Anterior cingulate cortex (tissue), 58 donors: Measurements from ENCODE around the gene ADRA2B.
"Not testable (repeated sequence)": the region's sequence is repeated elsewhere in the genome, so short reads cannot be mapped to it uniquely, and the experiment has no call there.

Source experiments
- DNase-seq, 58 donors: peaks; one replicate each; lab custom pipeline; 2025; lab: John Stamatoyannopoulos, UW

ADRA2B gene

GRCh38 chr2:96150791-96151594, 34.6 kb upstream of the ADRA2B start:
- no peak for DNase-seq

- no peak for DNase-seq
Observed at GRCh38 chr2:96150007-96150640, 33.8 kb upstream of the ADRA2B start.

- DNase-seq = peak in 29 of 58 donors; percentile 12 to 77 (median 35)
Observed at GRCh38 chr2:96148410-96149217, 32.2 kb upstream of the ADRA2B start.

GRCh38 chr2:96147593-96148201, 31.3 kb upstream of the ADRA2B start:
- no peak for DNase-seq

GRCh38 chr2:96146881-96147592, 30.7 kb upstream of the ADRA2B start:
- no peak for DNase-seq

- peak in 21 of 58 donors; percentile 14 to 57 (median 32) for DNase-seq
Observed at GRCh38 chr2:96146153-96146880, 29.9 kb upstream of the ADRA2B start.

GRCh38 chr2:96145848-96146152, 29.4 kb upstream of the ADRA2B start:
- DNase-seq = peak in 1 of 58 donors; percentile 41

GRCh38 chr2:96145036-96145847, 28.9 kb upstream of the ADRA2B start, which contains the start of gene DUSP2:
DUSP2 (minus strand) TSS chr2:96145440; CDS start chr2:96145354, 86 bp downstream.
- peak in 47 of 58 donors; percentile 28 to 82 (median 60) for DNase-seq

GRCh38 chr2:96144481-96145035, 28.2 kb upstream of the ADRA2B start:
- DNase-seq = peak in 4 of 58 donors; percentile 19 to 58 (median 28)

- DNase-seq = peak in 13 of 58 donors; percentile 4 to 59 (median 18)
Observed at GRCh38 chr2:96143848-96144480, 27.6 kb upstream of the ADRA2B start.

GRCh38 chr2:96143231-96143847, 27.0 kb upstream of the ADRA2B start:
- DNase-seq = no peak

- DNase-seq = no peak
Observed at GRCh38 chr2:96142217-96143113, 26.1 kb upstream of the ADRA2B start.

- not testable (repeated sequence) for DNase-seq
Observed at GRCh38 chr2:96141624-96141967, 25.2 kb upstream of the ADRA2B start.

- DNase-seq = no peak
Observed at GRCh38 chr2:96140941-96141623, 24.7 kb upstream of the ADRA2B start.

- DNase-seq = no peak
Observed at GRCh38 chr2:96139181-96139758, 22.9 kb upstream of the ADRA2B start.
